Activated CD8-positive, alpha-beta memory T cell treated with anti-CD3 and anti-CD28 coated beads for 48 hours (primary cell): ENCODE measurements around the gene UGT1A7.

Experiments used
- DNase-seq, 3 experiments: peaks; one replicate each; pipeline ENCODE4 v3.0.0-alpha.2; 2020; ENCODE audit warnings: low read depth in 2 of 3, low spot score in 2 of 3

The UGT1A7 gene

DNA sequence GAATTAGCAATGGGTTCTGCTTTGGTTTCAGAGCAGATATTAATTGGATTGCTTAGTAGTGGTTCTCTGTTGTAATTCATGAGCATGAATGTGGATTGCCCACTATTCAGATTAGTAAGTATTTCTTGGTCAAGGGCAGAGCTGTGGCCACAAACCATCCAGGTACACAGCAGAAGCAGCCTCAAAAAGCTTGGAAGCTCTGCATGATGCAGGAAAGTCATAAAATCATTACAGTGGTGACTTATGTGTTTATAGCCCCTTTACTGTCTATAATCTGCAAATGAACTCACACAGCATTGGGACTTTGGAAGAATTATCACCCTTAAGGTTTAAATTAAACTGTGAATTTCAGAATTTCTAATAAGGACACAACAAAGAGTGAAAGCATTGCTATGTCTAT is 76.4 kb downstream of the UGT1A7 start:
- no peak for DNase-seq

DNA sequence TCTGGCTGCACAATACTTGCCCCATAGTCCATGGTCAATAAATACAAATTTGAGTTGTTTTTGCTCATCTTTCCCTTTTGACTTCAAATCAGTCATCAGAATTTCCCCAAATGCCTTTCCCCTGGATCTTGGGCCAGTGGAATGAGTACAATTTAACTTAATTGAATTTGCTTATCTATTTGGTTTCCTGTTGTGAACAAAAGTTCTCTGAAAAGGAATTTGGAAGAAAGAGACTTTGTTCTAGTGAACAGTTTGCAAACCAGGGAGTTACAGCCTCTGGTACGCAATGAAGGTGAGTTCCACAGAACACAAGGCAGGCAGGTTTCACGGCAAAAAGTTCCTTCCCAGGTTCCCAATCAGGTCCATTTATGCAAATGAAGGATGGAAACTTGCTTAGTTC is 77.1 kb downstream of the UGT1A7 start:
- no peak for DNase-seq

DNA sequence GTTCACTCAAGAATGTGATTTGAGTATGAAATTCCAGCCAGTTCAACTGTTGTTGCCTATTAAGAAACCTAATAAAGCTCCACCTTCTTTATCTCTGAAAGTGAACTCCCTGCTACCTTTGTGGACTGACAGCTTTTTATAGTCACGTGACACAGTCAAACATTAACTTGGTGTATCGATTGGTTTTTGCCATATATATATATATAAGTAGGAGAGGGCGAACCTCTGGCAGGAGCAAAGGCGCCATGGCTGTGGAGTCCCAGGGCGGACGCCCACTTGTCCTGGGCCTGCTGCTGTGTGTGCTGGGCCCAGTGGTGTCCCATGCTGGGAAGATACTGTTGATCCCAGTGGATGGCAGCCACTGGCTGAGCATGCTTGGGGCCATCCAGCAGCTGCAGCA is 78.3 kb downstream of the UGT1A7 start, which contains the start of gene UGT1A1:
Gene UGT1A1 (plus strand): TSS at position 228 of the 400 bp plus-strand sequence. CDS start 18 bp downstream, at position 246.
- no peak for DNase-seq

DNA sequence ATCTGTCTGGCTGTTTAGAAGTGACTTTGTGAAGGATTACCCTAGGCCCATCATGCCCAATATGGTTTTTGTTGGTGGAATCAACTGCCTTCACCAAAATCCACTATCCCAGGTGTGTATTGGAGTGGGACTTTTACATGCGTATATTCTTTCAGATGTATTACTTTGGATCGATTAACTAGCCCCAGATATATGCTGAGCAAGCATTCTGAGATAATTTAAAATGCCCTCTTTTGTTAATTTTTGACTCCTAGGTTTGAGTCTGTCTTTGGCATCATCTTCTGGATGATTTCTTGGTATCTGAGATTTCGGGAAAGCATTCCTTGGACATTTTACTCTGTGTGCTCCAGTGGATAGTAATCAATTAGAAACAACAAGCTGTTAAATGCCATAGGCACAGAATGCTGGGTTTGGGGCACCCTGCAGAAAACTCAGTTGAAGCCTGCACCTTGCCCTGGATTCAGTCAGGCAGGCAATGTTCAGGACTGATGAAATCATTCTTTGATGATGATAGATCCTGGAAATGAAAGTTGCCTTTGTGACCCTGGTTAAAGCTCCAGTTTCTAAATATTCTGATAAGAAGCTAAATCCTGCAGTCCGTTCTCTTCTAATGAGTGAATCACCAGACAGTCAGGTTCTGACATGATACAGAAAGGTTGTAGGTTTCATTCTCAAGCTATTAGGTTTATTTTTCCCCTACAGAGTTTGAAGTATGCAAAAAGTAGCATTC is 79.5 kb downstream of the UGT1A7 start:
- no peak for DNase-seq

DNA sequence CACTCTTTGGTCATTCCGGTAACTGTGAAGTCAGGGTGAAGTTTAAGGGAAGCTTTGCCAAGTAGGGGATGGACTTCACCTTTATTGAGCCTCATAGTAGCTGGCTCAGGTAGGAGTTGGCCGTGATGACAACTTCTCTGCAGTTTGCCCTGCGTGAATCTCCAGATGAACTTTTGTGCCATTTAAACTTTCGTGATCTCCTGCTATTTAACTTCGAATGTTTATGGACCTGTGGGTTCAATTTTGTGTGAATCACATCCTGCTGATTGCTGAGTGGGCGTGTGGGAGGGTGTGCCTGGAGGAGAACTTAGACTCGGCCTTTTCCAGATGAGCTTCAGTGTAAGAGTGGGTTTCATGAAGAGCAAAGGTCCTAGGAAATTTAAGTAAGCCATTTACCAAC is 82.6 kb downstream of the UGT1A7 start:
- DNase-seq: no peak

DNA sequence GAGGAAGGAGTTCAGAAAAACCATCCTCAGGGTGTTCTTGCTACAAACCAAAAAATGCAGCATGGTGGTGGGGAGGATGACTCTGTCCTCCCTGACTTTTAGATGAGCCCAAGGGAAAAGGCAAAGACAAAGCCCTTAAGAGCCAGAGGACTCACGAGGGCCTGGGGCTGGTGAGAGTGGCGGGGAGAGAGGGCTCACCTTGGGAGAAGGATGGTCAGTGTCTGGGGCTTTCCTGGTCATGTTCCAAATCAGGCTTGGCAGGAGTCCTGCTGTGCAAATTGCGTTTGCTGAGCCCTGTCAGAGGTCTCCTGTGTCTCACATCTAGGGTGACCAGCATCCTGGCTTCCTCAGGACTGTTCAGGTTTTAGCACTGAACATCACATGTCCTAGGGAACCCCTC is 83.1 kb downstream of the UGT1A7 start:
- DNase-seq: no peak

DNA sequence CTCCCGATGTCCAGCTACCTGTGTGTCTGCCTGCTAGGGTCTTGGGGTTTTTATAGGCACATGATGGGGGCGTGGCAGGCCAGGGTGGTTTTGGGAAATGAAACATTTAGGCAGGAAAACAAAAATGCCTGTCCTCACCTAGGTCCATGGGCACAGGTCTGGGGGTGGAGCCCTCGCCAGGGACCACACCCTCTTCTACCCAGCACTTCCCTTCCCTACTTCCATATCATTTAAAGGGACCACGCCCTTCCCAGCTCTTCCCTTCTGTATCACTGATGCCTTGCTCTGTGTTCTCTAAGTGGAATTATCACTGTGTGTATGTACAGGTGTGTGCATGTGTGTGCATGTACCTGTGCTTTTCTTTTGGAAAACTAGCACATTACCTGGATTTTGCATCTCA is 84.7 kb downstream of the UGT1A7 start:
- DNase-seq: no peak

DNA sequence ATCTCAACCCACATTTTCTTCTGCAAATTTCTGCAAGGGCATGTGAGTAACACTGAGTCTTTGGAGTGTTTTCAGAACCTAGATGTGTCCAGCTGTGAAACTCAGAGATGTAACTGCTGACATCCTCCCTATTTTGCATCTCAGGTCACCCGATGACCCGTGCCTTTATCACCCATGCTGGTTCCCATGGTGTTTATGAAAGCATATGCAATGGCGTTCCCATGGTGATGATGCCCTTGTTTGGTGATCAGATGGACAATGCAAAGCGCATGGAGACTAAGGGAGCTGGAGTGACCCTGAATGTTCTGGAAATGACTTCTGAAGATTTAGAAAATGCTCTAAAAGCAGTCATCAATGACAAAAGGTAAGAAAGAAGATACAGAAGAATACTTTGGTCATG is 86.4 kb downstream of the UGT1A7 start:
- DNase-seq: no peak

DNA sequence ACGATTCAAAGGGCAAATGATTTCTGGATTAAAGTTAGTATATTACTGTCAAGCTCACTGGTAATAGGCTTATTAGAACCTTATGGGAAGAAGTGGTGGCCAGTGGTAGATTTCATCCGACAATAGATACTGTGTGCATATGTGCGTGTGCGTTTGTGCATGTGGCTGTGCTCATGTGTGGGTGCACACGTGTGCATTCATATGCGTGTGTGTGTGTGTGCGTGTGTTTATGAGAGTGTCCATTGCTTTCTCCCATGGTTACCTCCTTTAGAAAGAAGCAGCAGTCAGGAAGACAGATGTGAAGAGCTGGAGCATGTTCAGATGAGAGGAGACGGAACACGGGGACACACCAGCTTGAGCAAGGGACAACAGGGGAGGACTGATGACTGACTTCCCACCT is 87.6 kb downstream of the UGT1A7 start:
- no peak for DNase-seq

DNA sequence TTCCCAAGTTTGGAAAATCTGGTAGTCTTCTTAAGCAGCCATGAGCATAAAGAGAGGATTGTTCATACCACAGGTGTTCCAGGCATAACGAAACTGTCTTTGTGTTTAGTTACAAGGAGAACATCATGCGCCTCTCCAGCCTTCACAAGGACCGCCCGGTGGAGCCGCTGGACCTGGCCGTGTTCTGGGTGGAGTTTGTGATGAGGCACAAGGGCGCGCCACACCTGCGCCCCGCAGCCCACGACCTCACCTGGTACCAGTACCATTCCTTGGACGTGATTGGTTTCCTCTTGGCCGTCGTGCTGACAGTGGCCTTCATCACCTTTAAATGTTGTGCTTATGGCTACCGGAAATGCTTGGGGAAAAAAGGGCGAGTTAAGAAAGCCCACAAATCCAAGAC is 90.5 kb downstream of the UGT1A7 start:
- DNase-seq: no peak

DNA sequence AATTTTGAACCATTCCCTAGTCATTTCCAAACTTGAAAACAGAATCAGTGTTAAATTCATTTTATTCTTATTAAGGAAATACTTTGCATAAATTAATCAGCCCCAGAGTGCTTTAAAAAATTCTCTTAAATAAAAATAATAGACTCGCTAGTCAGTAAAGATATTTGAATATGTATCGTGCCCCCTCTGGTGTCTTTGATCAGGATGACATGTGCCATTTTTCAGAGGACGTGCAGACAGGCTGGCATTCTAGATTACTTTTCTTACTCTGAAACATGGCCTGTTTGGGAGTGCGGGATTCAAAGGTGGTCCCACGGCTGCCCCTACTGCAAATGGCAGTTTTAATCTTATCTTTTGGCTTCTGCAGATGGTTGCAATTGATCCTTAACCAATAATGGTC is 90.9 kb downstream of the UGT1A7 start:
- no peak for DNase-seq

DNA sequence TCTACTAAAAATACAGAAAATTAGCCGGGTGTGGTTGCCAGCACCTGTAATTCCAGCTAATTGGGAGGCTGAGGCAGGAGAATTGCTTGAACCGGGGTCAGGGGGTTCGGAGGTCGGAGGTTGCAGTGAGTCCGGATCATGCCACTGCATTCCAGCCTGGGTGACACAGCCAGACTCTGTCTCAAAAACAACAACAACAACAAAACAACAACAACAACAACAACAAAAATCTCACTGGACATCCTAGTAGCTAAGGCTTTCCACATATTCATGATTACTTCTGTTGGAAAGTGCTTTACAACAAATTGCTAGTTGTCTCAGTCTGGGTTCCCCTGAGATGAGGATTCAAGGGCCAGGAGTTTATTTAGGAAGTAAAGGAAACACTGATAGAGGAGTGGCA is 92.2 kb downstream of the UGT1A7 start:
- DNase-seq: no peak

DNA sequence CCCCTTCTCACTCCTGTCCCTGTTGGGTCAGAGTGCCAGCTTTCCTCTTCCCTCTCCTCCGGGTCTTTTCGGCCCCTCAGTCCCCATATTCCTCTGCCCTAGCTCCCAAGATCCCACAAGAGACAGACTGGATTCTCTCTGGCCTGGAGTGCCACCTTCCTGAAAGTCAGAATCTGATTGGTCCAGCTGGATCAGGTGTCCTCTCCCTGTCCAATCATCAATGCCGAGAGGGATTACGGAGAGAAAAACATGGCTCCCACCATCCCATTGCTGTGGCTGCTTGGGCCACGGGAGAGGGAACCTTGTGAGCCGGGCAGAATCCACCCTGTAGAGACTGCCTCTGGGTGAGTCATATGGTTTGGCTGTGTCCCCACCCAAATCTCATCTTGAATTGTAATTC is 93.7 kb downstream of the UGT1A7 start:
- DNase-seq: no peak

DNA sequence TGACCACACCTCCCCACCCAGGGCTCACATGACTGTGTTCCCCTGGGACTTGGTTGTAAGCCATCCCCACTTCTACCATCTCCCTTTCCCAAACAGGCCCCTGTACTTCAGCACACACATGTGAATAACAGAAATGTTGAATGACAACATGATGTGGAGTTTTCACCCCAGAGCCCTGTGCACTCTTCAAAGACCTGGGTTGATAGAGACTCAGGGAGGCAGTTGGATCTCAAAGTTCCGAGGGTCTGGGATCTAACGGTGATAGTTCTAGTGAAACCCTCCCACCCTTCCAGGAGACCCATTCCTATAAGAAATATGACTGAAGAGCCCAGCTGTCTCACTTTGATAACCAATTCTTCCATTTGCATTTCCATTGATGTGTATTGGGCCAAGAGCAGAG is 96.3 kb downstream of the UGT1A7 start, which contains the start of gene MROH2A:
Gene MROH2A (plus strand): TSS at position 301 of the 400 bp plus-strand sequence. CDS start 1,029 bp downstream, outside the sequence.
- no peak for DNase-seq

DNA sequence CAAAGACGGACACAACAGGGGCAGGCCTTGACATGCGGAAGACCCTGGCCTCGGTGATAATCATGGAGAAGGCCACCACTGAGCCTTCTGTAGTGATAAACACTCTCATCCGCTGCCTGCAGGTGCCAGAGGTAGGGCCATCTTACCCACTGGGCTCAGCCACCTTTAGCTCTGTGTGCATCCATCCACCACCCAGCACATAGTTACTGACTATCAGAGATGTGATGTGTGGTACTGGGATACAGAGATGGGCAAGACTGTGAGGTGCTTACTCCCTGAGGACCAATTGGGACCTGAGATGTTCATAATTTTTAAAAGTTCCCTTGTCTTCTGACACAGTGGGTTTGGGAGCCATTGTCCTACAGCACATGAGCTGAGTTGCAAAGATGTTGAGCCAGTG is 98.0 kb downstream of the UGT1A7 start:
- no peak for DNase-seq

DNA sequence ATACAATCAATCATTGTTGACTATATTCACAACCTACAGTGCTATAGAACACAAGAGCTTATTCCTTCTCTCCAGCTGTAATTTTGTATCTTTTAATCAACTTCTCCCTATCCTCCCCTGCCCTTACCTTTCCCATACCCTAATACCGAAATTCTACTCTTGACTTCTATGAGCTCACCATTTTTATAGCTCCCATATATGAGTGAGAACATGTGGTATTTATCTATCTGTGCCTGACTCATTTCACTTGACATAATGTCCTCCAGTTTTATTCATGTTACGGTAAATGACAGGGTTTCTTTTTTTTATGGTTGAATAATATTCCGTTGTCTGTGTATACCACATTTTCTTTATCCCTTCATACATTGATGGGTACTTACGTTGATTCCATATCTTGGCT is 99.1 kb downstream of the UGT1A7 start:
- DNase-seq: no peak

DNA sequence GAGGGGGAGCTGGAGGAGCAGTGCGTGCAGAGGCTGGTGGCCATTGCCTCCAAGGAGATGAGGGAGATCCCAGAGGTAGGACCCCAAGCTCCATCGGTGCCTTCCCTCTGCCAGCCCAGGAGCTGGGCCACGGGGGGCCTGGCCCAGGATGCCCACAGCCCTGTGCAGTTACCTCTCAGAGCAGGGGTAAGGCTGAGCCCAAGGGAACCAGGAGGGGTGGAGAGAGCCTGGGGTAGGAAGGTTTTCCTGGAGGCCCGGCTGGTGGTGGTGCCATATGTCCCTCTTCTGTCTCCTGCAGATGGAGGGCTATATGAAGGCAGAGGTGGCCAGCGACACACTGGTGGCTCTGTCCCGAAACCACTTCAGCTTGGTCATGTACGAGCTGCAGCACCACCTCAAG is 107.9 kb downstream of the UGT1A7 start:
- DNase-seq: no peak

DNA sequence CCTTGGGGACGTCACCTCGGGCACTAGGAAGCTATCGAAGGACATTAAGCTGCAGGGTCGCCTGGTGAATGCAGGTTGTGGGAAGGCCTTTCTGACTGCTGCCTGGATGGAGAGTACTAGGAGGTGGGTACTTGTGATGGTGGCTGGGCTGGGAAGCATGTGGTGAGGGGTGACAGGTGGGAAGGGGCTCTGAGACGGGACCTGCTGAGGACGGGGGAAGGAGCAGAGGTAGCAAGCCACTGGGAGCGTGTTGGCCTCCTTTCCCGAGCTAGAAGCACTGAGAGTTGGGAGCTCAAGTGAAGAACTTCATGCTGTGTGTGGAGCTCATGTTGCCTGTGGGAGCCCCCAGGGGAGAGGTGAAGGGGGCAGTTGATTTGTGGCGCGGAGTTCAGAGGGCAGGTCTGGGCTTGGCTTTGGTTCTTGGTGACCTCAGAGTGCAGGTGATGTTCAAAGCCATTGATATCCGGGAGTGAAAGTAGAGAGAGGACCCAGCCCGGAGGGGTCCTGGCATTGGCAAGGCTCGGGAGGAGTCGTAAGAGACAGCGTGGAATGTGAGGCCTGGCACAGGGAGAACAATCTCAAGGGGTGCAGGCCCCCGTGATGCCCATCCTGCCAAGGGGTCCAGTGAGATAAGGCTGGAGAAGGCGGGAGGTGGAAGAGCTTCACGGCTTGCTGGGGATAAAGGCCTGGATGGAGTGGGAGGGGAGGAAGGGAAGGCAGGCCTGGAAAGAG is 109.6 kb downstream of the UGT1A7 start:
- DNase-seq: no peak

DNA sequence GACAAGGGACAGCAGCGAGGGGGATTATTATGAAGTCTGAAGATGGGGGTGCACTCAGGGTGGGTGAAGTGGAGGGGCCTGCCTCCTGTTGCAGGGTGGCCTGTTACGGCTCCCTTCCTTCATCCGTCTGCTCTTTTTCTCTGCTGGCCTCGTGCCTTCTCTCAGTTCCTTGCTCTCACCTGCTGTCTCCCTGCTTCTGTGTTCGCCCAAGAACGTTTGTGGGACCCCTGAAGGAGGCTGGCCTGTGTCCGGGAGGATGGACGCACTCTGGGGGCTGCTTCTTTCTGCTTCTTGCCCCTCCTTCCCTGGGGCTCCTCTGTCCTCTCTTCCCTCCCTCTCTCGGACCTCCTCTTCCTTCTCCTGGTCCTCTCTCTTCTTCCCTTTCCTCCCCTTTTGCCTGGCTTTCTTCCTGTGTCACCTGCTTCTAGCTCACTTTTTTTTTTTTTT is 110.2 kb downstream of the UGT1A7 start:
- DNase-seq: no peak

DNA sequence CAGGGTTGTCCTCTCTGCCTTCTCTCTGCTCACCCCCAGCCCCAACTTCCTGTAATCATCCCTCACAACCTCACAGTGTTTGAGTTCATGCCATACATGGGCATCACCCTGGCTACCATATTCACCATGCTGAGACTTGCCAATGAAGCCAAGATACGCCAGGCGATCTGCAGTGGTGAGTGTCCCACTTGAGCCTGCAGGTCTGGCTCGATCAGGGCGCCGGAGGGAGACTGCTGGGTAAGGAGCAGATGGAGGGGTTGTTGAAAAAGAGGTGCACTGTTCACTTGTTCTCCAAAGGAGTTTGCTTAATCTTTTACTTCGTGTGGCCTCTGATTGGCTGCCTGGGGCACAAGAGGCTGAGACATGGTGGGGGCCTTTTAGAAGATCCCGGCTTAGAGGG is 111.0 kb downstream of the UGT1A7 start:
- DNase-seq: no peak

DNA sequence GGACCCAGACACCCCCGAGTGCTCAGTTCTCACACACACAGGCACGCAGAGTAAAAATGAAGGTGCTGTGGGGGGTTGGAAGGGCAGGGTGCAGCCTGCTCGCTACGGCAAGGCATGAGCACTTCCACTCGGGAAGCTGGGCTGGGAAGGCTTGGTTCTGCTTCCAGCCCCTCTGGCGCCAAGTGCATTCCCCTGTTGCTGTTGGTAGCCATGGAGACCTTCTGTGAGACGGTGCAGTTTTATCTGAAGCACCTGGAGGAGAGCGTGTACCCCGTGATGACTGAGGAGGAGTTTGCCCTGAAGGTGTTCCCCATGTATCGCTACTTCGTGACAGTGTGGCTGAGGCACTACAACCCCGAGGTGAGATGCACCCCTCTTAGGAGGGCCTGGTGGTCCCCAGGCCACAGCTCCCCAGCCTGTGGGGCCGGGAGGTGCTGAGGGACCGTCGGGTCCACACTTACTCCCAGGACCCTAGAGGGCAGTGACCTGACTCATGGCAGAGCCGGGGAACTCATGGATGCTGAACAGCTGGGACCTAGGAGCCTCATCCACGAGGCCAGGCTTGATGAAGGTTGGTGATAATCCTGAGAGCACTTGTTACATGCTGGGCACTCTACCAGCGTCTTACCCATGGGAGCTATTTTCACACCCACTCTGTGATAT is 111.9 kb downstream of the UGT1A7 start:
- no peak for DNase-seq

DNA sequence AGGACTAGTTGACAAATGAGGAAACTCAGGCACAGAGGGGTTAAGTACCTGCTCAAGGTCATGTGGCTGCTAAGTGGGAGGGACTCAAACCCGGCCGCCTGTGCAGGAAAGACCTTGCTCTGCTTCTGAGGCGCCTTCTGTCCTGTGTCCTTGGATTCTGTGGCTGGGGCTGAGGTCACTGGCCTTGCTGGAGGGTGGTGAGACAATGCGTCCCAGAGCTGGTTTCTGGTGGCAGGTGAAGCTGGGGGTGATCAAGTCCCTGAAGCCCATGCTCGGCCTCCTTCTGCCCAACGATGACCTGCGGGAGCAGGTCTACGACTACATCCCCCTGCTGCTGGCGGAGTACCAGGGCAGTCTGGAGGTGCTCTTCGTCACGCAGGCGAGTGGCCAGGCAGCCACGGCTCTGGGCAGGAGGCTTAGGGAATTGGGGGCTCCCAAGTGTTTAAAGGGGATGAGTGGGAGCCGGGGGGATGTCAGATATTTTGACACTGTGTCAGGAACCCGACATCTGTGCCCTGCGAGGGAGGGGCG is 112.5 kb downstream of the UGT1A7 start:
- DNase-seq: no peak
